Activated T-cell treated with anti-CD3 and anti-CD28 coated beads, Interleukin-2, amount 50 U/mL, for 72 hours (primary cell): Measurements from ENCODE around the gene ZC3H13. TPM values are rescaled to one million over a fixed set of nuclear protein-coding genes. Genes with fewer than 3 reads are reported as not detected.
A peak's percentile ranks its signal among the peaks of the same experiment; 100 is the strongest.

Experiments
- ATAC-seq, 2 donors: fragments of 150-1000 bp; cut with Tn5 transposase; replicated peaks in 1 of 2; 2 replicates each; pipeline ENCODE4 v1.10.0; 2021; ENCODE audit warnings: moderate library complexity in 2 of 2, mild to moderate bottlenecking in 1 of 2
- DNase-seq, 2 donors: peaks; one replicate each; pipeline ENCODE4 v3.0.0; 2021 to 2022; ENCODE audit warnings: mixed read lengths in 1 of 2
- H3K27ac Mint-ChIP-seq: one replicate; pipeline ENCODE4 v1.8.0; 2022; ENCODE audit warnings: mild to moderate bottlenecking, moderate library complexity, mixed read lengths
- H3K27me3 Mint-ChIP-seq: one replicate; pipeline ENCODE4 v1.8.0; 2022; ENCODE audit warnings: low read depth, mixed read lengths
- H3K36me3 Mint-ChIP-seq, 2 donors: one replicate each; pipeline ENCODE4 v1.8.0; 2022; ENCODE audit warnings: mixed read lengths in 2 of 2, mild to moderate bottlenecking in 1 of 2; ENCODE audit not compliant: insufficient read depth in 2 of 2
- H3K4me1 Mint-ChIP-seq: one replicate; pipeline ENCODE4 v1.8.0; 2022; ENCODE audit warnings: low read depth, mixed read lengths
- H3K4me3 Mint-ChIP-seq, 2 donors: one replicate each; pipeline ENCODE4 v1.8.0; 2022; ENCODE audit warnings: mild to moderate bottlenecking in 2 of 2, mixed read lengths in 2 of 2, moderate library complexity in 2 of 2
- H3K9me3 Mint-ChIP-seq, 2 donors: one replicate each; pipeline ENCODE4 v1.8.0; 2022; ENCODE audit warnings: mixed read lengths in 2 of 2
- total RNA-seq, 2 donors: library from RNA; stranded (reverse); gene quantifications; one replicate each; pipeline ENCODE4 v1.2.3, GENCODE V29; 2022

Gene ZC3H13
- total RNA-seq, 2 donors from 2014 or later, result 39.6 to 48.3 TPM

GRCh38 chr13:46085737-46086136 is 33.2 kb upstream of the ZC3H13 start:
- H3K9me3 Mint-ChIP-seq, result no peaks in the 10 kb centered on the region
- no peak overlapping the region for H3K4me3 Mint-ChIP-seq
- no peaks in the 10 kb centered on the region for H3K4me1 Mint-ChIP-seq
- no peak overlapping the region for H3K27ac Mint-ChIP-seq
- no peak for DNase-seq
- no peaks in the 10 kb centered on the region for H3K27me3 Mint-ChIP-seq
- H3K36me3 Mint-ChIP-seq, result no peaks in the 10 kb centered on the region
- ATAC-seq, result no peak

- H3K4me1 Mint-ChIP-seq, result peaks cover 19% of the 10 kb centered on the region
- no peaks in the 10 kb centered on the region for H3K9me3 Mint-ChIP-seq
- ATAC-seq, result no peak
- no peak overlapping the region for H3K27ac Mint-ChIP-seq
- no peak for DNase-seq
- no peak overlapping the region for H3K4me3 Mint-ChIP-seq
- no peaks in the 10 kb centered on the region for H3K27me3 Mint-ChIP-seq
- no peaks in the 10 kb centered on the region for H3K36me3 Mint-ChIP-seq
Measured at GRCh38 chr13:46082324-46082723, 29.8 kb upstream of the ZC3H13 start.

DNA sequence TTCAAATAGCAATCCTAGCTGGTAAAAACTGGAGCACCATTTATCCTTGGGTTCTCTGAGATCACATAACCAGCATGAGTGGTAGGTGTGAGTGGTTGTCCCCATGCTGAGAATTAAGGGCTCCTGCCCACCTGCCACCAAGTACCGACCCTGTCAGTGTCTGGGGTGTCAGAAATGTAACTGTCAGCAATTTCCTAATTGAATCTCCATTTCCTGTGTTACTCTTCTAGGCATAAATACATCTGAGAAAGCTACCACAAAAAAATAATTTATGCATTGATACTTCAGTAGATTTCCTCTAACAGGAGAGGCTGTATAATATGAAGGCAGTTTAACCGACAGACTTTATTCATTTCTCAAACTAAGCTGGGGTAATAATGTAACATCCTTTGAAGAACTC is 27.2 kb upstream of the ZC3H13 start:
- no peaks in the 10 kb centered on the region for H3K9me3 Mint-ChIP-seq
- H3K4me3 Mint-ChIP-seq, result no peak overlapping the region
- no peaks in the 10 kb centered on the region for H3K27me3 Mint-ChIP-seq
- ATAC-seq (peak in 1 of 2 donors; percentile 30), DNase-seq (no peak)
- H3K27ac Mint-ChIP-seq, result no peak overlapping the region
- H3K36me3 Mint-ChIP-seq, result no peaks in the 10 kb centered on the region
- peaks cover 19% of the 10 kb centered on the region for H3K4me1 Mint-ChIP-seq

- no peak overlapping the region for H3K4me3 Mint-ChIP-seq
- no peak for DNase-seq
- no peaks in the 10 kb centered on the region for H3K9me3 Mint-ChIP-seq
- H3K27me3 Mint-ChIP-seq, result no peaks in the 10 kb centered on the region
- no peaks in the 10 kb centered on the region for H3K36me3 Mint-ChIP-seq
- no peak overlapping the region for H3K27ac Mint-ChIP-seq
- no peak for ATAC-seq
- peaks cover 19% of the 10 kb centered on the region for H3K4me1 Mint-ChIP-seq
Measured at GRCh38 chr13:46077265-46077664, 24.7 kb upstream of the ZC3H13 start.

DNA sequence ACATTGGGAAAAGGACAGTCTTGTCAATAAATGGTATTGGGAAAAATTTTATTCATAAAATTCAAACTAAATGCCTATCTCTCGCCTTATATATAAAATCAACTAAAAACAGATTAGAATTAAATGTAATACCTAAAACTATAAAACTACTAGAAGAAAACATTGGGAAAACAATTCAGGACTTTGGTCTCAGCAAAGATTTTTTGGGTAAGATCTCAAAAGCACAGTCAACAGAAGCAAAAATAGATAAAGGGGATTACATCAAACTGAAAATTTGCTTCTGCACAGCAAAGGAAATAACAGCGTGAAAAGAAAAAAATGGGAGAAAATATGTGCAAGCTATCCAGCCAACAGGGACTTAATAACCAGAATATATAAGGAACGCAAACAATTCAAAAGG is 24.3 kb upstream of the ZC3H13 start:
- H3K36me3 Mint-ChIP-seq, result no peaks in the 10 kb centered on the region
- H3K4me1 Mint-ChIP-seq, result peaks cover 19% of the 10 kb centered on the region
- no peaks in the 10 kb centered on the region for H3K9me3 Mint-ChIP-seq
- no peak for DNase-seq
- H3K27ac Mint-ChIP-seq, result no peak overlapping the region
- ATAC-seq, result no peak
- no peak overlapping the region for H3K4me3 Mint-ChIP-seq
- no peaks in the 10 kb centered on the region for H3K27me3 Mint-ChIP-seq

DNA sequence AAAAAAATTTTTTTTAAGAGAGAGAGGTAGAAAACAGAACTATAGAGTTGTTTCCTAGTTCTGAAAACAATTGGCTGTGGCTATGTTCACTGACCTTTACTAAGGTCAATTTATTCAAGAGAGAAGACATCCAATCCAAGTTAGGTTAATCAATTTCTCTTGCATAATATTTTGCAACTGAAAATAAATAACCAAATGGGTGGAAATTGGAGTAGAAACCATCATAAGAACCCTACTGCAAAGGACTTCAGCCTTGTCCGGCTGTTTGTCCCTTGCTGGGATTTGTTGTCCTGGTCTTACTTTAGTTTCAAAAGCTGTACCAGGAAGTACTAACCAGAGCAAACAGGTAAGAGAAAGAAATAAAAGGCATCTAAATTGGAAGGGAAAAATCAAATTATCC is 23.3 kb upstream of the ZC3H13 start:
- DNase-seq (no peak), ATAC-seq (no peak)
- no peak overlapping the region for H3K4me3 Mint-ChIP-seq
- no peak overlapping the region for H3K27ac Mint-ChIP-seq
- no peaks in the 10 kb centered on the region for H3K36me3 Mint-ChIP-seq
- H3K27me3 Mint-ChIP-seq, result no peaks in the 10 kb centered on the region
- peaks cover 19% of the 10 kb centered on the region for H3K4me1 Mint-ChIP-seq
- H3K9me3 Mint-ChIP-seq, result no peaks in the 10 kb centered on the region

- Mint-ChIP-seq H3K4me3 (no peak overlapping the region), H3K9me3 (no peaks in the 10 kb centered on the region), H3K36me3 (no peaks in the 10 kb centered on the region), H3K27me3 (no peaks in the 10 kb centered on the region), H3K4me1 (no peaks in the 10 kb centered on the region), H3K27ac (no peak overlapping the region)
- DNase-seq (no peak), ATAC-seq (no peak)
Measured at GRCh38 chr13:46071590-46072249, 19.2 kb upstream of the ZC3H13 start.

DNA sequence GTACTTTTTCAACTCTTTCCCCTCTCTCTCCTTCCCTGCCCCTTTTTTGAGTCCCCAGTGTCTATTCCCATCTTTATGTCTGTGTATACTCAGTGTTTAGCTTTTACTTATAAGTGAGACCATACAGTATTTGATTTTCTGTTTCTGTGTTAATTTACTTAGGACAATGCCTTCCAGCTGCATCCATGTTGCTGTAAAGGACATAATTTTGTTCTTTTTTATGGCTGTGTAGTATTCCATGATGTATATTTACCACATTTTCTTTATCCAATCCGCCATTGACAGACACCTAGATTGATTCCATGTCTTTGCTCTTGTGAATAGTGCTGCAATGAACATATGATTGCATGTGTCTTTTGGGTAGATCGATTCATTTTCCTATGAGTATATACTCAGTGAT is 10.7 kb upstream of the ZC3H13 start:
- Mint-ChIP-seq H3K36me3 (no peaks in the 10 kb centered on the region), H3K27ac (no peak overlapping the region), H3K9me3 (peaks cover 0 to 1% of the 10 kb centered on the region in 2 donors), H3K4me3 (no peak overlapping the region), H3K4me1 (no peaks in the 10 kb centered on the region), H3K27me3 (no peaks in the 10 kb centered on the region)
- DNase-seq (no peak), ATAC-seq (no peak)

DNA sequence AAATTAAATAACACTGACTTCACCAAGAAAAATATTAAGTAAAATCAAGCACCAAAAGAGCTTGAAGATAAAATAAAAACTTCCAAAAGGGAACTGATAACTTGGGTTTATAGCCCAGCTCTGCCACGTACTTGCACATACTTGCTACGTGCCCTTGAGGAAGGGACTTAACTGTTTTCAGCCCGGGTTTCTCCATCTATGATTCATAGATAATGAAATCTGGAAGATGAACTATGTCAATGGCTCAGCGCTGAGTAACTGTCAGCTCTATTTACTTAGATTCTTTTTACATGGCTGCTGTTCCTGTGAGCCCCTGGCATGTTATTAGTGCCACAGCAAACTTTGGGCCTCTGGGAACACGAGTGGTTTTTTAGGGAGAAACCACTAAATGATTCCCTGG is 9.6 kb upstream of the ZC3H13 start:
- Mint-ChIP-seq H3K27me3 (no peaks in the 10 kb centered on the region), H3K27ac (no peak overlapping the region), H3K4me3 (no peak overlapping the region), H3K9me3 (peaks cover 0 to 1% of the 10 kb centered on the region in 2 donors), H3K36me3 (no peaks in the 10 kb centered on the region), H3K4me1 (no peaks in the 10 kb centered on the region)
- DNase-seq (no peak), ATAC-seq (no peak)

DNA sequence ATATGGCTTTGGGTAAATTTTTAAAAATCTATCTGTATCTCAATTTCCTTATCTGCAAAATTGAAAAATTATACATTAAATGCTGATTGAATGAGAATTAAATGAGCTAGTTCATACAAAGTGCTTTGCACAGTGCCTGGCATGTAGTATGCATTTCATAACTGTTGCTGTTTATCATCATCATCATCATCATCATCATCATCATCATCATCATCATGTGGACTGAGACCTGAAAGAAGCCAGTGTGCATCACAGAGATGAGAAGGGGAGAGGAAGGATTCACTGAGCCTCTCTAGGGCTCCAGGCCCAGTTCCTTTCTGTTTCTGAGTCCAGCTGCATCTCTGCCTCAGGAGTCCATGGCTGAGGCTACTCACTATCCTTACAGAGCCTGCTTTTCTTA is 6.9 kb upstream of the ZC3H13 start:
- peaks cover 0 to 1% of the 10 kb centered on the region in 2 donors for H3K9me3 Mint-ChIP-seq
- H3K36me3 Mint-ChIP-seq, result no peaks in the 10 kb centered on the region
- DNase-seq (no peak), ATAC-seq (no peak)
- H3K4me3 Mint-ChIP-seq, result no peak overlapping the region
- H3K4me1 Mint-ChIP-seq, result no peaks in the 10 kb centered on the region
- no peak overlapping the region for H3K27ac Mint-ChIP-seq
- H3K27me3 Mint-ChIP-seq, result peaks cover 7% of the 10 kb centered on the region

GRCh38 chr13:46058268-46058667 is 5.7 kb upstream of the ZC3H13 start:
- no peaks in the 10 kb centered on the region for H3K36me3 Mint-ChIP-seq
- H3K27me3 Mint-ChIP-seq, result peaks cover 7% of the 10 kb centered on the region
- no peaks in the 10 kb centered on the region for H3K9me3 Mint-ChIP-seq
- no peak overlapping the region for H3K4me3 Mint-ChIP-seq
- H3K27ac Mint-ChIP-seq, result no peak overlapping the region
- H3K4me1 Mint-ChIP-seq, result peaks cover 10% of the 10 kb centered on the region
- ATAC-seq (no peak), DNase-seq (no peak)

- no peak for DNase-seq
- Mint-ChIP-seq H3K27me3 (peaks cover 7% of the 10 kb centered on the region), H3K4me1 (peaks cover 15% of the 10 kb centered on the region), H3K36me3 (peaks cover 0 to 2% of the 10 kb centered on the region in 2 donors), H3K9me3 (no peaks in the 10 kb centered on the region), H3K4me3 (no peak overlapping the region), H3K27ac (no peak overlapping the region)
- ATAC-seq, result no peak
Measured at GRCh38 chr13:46057256-46058015, 4.9 kb upstream of the ZC3H13 start.

DNA sequence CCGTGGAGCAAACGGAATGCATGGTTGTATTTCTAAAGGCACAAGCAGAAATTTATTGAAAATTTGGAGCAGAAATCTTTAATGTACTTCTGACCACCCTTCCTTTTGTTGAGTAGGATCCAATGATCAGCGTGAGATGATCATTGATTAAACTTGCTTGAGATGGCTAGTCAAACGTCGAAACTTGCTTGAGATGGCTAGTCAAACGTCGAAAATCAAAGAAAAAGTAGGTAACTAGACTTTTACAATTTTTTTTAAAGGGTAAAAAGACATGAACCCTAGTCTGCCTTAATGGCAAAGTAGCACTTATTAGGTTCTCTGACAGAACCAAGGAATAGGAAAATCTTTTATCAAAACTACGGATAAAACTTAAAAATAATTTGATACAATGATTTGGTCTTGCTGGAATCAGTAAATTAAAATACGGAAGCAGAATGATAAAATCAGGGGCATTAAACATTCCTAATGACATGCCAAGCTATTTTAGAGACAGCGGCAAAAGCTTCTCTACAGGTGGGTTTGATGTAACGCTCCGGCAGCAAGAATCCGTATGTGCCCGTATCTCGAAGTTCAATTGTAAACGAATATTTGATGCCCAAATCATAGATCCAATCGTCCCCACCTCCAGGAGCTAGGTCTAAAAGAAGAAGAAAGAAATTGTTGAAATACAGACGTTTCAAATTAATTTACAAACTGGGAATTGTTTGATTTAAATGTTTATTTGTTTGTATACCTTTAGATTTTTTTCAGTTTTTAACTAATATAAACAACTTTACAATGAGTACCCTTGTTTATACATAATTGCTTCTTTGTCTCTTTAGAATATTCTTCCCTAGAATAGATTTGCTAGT is 841 bp upstream of the ZC3H13 start:
- ATAC-seq (no peak), DNase-seq (no peak)
- Mint-ChIP-seq H3K27me3 (peaks cover 7% of the 10 kb centered on the region), H3K4me1 (peaks cover 46% of the 10 kb centered on the region), H3K9me3 (no peaks in the 10 kb centered on the region), H3K4me3 (peak overlapping the region; percentile 88 to 95), H3K27ac (peak overlapping the region; percentile 98), H3K36me3 (peaks cover 0 to 2% of the 10 kb centered on the region in 2 donors)
